ENCODE measurements around the gene ACHE.
"Not testable (repeated sequence)": the region's sequence is repeated elsewhere in the genome, so short reads cannot be mapped to it uniquely, and the experiment has no call there.

GRCh38 chr7:100936167-100936566 is 40.5 kb upstream of the ACHE start:
- not testable (repeated sequence) for TF ChIP-seq CTCF, POLR2A (IDR thresholded peaks at IDR 0.05)
